ENCODE results near the gene PRR5L.
"Not testable (repeated sequence)": the region's sequence is repeated elsewhere in the genome, so short reads cannot be mapped to it uniquely, and the experiment has no call there.

Gene PRR5L

GRCh38 chr11:36280531-36280930, 15.6 kb upstream of the PRR5L start:
- no peak for DNase-seq (ENCODE audit: low read depth)

GRCh38 chr11:36281850-36282249, 14.2 kb upstream of the PRR5L start:
- DNase-seq (ENCODE audit: low read depth): no peak

- DNase-seq (ENCODE audit: low read depth): no peak
Observed at GRCh38 chr11:36282926-36283325, 13.2 kb upstream of the PRR5L start.

- no peak for DNase-seq (ENCODE audit: low read depth)
Observed at GRCh38 chr11:36288442-36289225, 7.5 kb upstream of the PRR5L start.

GRCh38 chr11:36289226-36289852, 6.7 kb upstream of the PRR5L start, which contains the start of gene COMMD9:
Gene COMMD9, minus strand, starts transcription at chr11:36289424. Its CDS starts 12 bp downstream, at chr11:36289412.
- peak; percentile 91 for DNase-seq (ENCODE audit: low read depth)

DNA sequence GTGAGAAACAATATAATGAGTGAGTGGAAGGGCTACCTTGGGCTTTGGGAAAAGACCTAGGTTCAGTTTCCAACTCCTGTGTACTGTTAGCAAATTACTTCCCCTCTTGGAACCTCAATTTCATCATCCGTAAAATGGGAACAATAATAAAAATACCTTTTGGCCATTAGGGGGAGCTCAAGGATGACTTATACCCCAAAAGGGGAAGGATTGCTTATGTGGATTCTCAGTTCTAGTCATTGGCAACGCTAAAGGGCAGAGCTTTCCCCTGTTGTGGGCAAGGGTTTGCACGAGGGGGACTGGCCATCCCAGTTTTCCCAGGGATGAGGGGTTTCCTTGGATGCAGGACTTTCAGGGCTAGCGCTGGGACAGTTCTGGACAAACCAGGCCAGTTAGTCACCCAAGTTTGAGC, 3.8 kb upstream of the PRR5L start:
- DNase-seq (ENCODE audit: low read depth): no peak

DNA sequence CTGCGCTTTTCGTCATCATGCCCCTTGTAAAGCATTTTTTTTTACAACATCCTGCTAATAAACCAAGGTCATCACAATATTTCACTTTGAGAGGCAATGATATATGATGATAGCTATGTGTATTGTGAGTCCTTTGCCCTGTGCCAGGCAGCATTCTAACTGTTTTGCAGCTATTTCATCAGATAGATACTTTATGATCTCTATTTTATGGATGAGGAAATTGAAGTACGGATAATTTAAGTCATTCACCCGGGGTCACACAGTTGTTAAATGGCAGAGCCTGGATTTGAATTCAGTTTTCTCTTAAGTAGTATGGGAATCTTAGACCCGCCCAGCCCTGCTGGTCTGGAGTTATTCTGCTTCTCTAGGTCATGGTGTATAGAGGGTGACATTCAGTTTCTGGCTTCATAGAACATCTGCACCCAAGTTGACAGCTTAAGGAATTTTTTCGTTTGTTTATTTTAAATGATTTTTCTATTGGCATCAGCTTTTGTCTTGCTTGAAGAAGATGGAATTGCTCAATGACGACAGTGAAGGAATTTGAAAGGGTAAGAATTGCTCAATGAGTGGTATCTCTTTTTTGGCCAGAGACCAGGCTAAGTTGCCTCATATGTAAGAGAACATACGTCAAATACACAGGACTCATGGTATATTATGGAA, 926 bp downstream of the PRR5L start:
- DNase-seq (ENCODE audit: low read depth): no peak

DNA sequence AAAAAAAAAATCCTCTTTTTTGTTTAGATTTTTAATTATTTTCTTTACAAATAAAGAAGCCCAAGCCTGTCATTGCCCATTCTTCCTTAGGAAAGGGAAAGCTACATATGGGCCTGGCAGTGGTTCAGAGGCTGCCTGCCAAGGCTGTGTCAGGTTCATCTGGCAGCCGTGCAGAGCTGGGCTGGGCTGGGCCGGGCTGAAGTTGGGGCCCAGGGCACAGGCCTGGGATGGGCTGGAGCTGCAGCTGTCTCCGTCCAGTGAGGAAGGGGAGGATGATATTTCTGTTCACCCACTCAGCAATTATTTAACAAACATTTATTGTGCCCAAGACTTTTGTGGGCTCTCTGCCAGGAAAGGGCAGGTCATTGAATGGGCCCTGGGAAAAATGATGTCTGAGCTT, 4.6 kb downstream of the PRR5L start:
- DNase-seq (ENCODE audit: low read depth): no peak

GRCh38 chr11:36304351-36304750, 8.3 kb downstream of the PRR5L start:
- DNase-seq (ENCODE audit: low read depth): no peak

DNA sequence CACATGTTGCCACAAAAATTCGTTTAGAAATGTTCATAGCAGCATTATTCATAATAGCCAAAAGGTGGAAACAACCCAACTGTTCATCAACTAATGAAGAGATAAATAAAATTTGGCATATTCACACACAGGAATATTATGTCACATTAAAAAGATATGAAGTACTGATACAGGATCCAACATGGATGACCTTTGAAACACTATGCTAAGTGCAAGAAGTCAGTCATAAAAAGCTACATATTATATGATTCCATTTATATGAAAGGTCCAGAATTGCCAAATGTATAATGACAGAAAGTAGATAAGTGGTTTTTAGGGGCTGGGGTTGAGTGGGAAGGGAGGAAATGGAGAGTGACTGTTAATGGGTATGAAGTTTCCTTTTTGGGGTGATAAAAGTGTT, 9.0 kb downstream of the PRR5L start:
- DNase-seq (ENCODE audit: low read depth): no peak

DNA sequence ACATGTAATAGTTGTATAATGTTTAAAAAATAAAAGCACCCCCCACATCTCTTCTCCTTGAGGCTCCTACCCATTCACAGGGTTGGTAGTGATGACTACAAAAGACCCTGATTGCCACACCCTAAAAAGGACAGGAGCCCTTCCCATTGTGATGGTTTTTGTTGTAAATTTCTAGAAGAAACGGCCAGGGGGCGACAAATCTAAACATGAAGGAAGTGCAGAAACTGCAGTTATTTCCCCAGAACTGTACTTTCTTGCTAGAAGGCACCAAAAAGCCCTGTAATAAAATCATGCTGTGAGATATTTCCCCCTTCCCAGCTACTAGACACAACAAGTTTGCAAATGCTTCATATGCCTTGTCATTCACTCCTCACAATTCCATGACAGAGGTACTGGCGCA, 10.8 kb downstream of the PRR5L start:
- no peak for DNase-seq (ENCODE audit: low read depth)

DNA sequence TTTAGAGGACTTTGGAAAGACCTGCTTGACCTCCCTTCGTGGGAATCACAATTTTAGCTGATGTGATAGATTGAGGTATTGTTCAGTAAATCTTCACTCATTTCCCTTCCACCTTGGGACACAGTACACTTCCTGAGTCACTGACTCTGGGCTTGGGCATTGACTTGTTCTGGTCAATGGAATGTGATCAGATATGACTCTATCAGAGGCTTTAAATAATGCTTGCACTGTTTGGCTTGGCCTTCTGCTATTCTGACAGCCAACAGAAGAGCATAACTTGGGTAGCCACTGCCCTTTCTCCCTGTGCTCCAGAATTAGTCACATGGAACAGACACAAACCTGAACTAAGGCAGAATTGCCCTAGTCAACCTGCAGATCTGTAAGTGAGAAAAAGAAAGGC, 12.5 kb downstream of the PRR5L start:
- DNase-seq (ENCODE audit: low read depth): no peak

DNA sequence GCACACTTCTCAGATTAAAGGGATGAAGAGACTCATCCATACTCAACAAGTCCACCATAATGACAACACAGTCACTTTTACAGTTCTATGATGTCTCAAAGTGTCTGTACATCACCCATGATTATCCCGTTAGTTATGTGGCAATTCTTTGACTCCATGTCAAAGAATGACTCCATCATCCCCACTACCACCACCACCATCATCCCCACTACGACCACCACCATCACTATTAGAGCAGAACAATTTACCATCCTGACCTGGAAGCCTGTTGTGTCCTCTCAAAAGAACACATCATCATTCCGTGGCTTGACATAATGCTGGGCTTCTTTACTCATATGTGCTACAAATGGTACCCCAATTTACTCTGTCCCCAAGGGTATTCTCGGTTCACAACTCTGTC, 13.7 kb downstream of the PRR5L start:
- no peak for DNase-seq (ENCODE audit: low read depth)

DNA sequence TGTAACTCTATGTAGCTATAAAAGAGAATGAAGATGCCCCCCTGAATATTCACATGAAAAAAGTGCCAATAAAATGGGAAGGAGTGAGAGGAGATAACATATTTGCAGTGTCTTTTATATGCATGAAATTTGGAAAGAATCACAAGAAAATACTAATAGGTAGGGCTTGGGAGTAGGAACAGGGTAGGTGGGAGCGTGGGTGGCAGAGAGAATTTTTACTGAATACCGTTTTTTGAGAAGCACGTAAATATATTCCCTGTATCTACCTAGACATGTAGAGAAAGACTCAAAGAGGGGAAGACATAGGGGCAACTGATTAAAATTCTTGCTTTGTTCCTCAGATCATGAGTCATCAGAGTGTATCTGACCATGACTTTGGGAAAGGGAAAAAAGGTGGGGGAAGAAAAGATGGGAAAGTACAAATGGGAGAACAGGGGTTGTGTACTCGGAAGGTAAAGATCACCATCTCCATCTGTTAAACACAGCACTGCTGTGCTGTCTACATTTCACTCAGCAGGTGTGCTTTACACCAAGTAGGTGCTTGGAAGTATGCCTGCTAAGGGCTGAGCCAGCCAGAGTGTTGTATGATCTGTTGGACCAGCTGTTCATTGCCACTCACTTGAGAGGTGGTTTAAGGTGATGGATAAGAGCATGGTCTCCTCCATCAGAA, 16.0 kb downstream of the PRR5L start:
- DNase-seq (ENCODE audit: low read depth): no peak

- DNase-seq (ENCODE audit: low read depth): no peak
Observed at GRCh38 chr11:36312611-36313472, 16.8 kb downstream of the PRR5L start.

- no peak for DNase-seq (ENCODE audit: low read depth)
Observed at GRCh38 chr11:36313750-36314433, 17.8 kb downstream of the PRR5L start.

DNA sequence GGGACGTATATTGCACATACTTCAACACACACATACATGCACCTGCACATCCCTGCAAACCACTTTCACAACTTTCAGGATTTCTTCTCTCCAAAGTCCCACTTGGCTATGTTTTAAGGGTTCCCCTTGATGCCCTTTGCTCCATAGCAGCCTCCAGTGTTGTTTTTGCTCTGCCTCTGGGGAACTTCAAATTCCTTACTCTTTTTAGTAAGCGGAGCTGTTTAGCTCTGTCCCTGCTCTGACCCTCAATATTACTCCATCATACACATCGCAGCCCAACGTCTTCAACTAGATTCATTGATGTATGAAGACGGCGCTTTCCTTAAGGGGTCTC, 18.3 kb downstream of the PRR5L start:
- no peak for DNase-seq (ENCODE audit: low read depth)

DNA sequence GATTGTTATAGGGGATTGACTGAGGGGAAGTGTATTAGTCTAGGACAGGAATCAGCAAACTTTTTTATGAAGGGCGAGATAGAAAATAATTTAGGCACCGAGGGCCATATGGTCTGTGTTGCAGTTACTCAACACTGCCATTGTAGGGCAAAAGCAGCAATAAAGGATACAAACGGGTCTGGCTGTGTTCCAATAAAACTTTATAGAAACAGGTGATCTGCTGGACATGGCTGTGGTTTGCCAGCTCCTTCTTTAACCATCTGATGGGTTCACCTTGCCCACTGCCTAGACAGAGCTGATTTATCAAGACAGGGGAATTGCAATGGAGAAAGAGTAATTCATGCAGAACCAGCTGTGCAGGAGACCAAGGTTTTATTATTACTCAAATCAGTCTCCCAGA, 20.0 kb downstream of the PRR5L start:
- no peak for DNase-seq (ENCODE audit: low read depth)

GRCh38 chr11:36317992-36318391, 21.9 kb downstream of the PRR5L start:
- DNase-seq (ENCODE audit: low read depth): no peak

GRCh38 chr11:36324956-36325355, 28.9 kb downstream of the PRR5L start:
- DNase-seq (ENCODE audit: low read depth): not testable (repeated sequence)

DNA sequence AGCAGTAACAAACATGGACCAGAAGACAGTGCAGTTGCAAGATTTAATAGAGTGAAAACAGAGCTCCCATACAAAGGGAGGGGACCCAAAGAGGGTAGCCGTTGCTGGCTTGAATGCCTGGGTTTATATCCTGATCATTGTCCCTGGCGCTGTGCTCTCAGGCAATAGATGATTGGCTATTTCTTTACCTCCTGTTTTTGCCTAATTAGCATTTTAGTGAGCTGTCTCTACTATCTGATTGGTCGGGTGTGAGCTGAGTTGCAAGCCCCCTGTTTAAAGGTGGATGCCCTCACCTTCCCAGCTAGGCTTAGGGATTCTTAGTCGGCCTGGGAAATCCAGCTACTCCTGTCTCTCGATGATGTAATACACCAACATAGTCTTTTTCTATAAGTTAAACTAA, 29.3 kb downstream of the PRR5L start:
- DNase-seq (ENCODE audit: low read depth): not testable (repeated sequence)
